ENCODE results near the gene SOBP. TPM values are rescaled to one million over a fixed set of nuclear protein-coding genes. Genes with fewer than 3 reads are reported as not detected.

Gene SOBP
- total and polyA plus RNA-seq, 2 donors (not counting 3 experiments of a cell fraction or from before 2014, with no cell fraction given), result 0.35 to 6.6 TPM

- ChIA-PET CTCF (interaction anchor here (0.6 to 2.2 kb wide), 12 partner anchors 14 to 590 kb away, joined by 3 to 10 read pairs (median 4); no protein-coding TSS in a partner anchor), POLR2A (no interaction called here)
- TF ChIP-seq POLR2A (IDR thresholded peaks at IDR 0.05; ENCODE audit: low read depth, low read length), result no peak
- no peak for TF ChIP-seq EZH2 (IDR thresholded peaks at IDR 0.05; ENCODE audit: borderline replicate concordance, low read depth, low read length, severe bottlenecking)
- TF ChIP-seq, protein P1, sequence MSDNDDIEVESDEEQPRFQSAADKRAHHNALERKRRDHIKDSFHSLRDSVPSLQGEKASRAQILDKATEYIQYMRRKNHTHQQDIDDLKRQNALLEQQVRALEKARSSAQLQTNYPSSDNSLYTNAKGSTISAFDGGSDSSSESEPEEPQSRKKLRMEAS (IDR thresholded peaks at IDR 0.05; ENCODE audit: insufficient read depth, insufficient read length), result no peak
- no peak for TF ChIP-seq FOS (IDR thresholded peaks at IDR 0.05; ENCODE audit: borderline replicate concordance, insufficient read depth, low read length)
- TF ChIP-seq POLR2AphosphoS5 (IDR thresholded peaks at IDR 0.05; ENCODE audit: insufficient read depth, low read depth, low read length), result no peak
- TF ChIP-seq GATA2 (IDR thresholded peaks at IDR 0.05; ENCODE audit: insufficient read depth, insufficient read length, low read depth, low read length), result no peak
- TF ChIP-seq MYC (IDR thresholded peaks at IDR 0.05; ENCODE audit: low read depth, low read length), result no peak
- TF ChIP-seq, protein P2, sequence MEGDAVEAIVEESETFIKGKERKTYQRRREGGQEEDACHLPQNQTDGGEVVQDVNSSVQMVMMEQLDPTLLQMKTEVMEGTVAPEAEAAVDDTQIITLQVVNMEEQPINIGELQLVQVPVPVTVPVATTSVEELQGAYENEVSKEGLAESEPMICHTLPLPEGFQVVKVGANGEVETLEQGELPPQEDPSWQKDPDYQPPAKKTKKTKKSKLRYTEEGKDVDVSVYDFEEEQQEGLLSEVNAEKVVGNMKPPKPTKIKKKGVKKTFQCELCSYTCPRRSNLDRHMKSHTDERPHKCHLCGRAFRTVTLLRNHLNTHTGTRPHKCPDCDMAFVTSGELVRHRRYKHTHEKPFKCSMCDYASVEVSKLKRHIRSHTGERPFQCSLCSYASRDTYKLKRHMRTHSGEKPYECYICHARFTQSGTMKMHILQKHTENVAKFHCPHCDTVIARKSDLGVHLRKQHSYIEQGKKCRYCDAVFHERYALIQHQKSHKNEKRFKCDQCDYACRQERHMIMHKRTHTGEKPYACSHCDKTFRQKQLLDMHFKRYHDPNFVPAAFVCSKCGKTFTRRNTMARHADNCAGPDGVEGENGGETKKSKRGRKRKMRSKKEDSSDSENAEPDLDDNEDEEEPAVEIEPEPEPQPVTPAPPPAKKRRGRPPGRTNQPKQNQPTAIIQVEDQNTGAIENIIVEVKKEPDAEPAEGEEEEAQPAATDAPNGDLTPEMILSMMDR (IDR thresholded peaks at IDR 0.05; ENCODE audit: extremely low read depth in 1 of 2, insufficient read depth in 1 of 2, low read depth in 1 of 2, low read length in 2 of 2), result no peak
- TF ChIP-seq JUN (IDR thresholded peaks at IDR 0.05; ENCODE audit: borderline replicate concordance, insufficient read depth, insufficient read length, low read depth), result no peak
- H3K27ac ChIP-seq (ENCODE audit: insufficient read depth, low read depth, low read length), result no peak overlapping the region
- H3K9me3 ChIP-seq (replicated peaks; ENCODE audit: control insufficient read depth, insufficient read depth, low read length), result no peaks in the 10 kb centered on the region
- no peaks in the 10 kb centered on the region for H3K9me1 ChIP-seq (replicated peaks; ENCODE audit: control insufficient read depth, extremely low read depth, insufficient read depth, low read length)
- no peaks in the 10 kb centered on the region for H3K4me1 ChIP-seq (ENCODE audit: control insufficient read depth, extremely low read depth, insufficient read depth, low read length)
- H2AFZ ChIP-seq (ENCODE audit: low read depth, low read length), result no peak overlapping the region
- no peaks in the 10 kb centered on the region for H4K20me1 ChIP-seq (replicated peaks; ENCODE audit: control insufficient read depth, extremely low read depth, insufficient read depth, low read length)
- H3K79me2 ChIP-seq (ENCODE audit: control insufficient read depth, insufficient read depth, low read length), result no peaks in the 10 kb centered on the region
- no peak overlapping the region for H3K4me3 ChIP-seq (replicated peaks in 1 of 3; ENCODE audit: insufficient read depth in 1 of 3, low read depth in 1 of 3, low read length in 3 of 3)
- no peak overlapping the region for H3K4me2 ChIP-seq (ENCODE audit: insufficient read depth, low read length)
- no peak overlapping the region for H3K9ac ChIP-seq (replicated peaks; ENCODE audit: extremely low read depth, insufficient read depth, low read length)
- peaks cover 10% of the 10 kb centered on the region in 2 experiments for H3K27me3 ChIP-seq (ENCODE audit: control insufficient read depth in 2 of 2, insufficient read depth in 2 of 2, low read length in 2 of 2)
- no peak for FAIRE-seq
- dilution Hi-C loops (cut with MboI; ENCODE audit: extremely low pct_ligation_motif_present, low sequenced_read_pairs), result no loop called here
- intact Hi-C loops (cut with micrococcal nuclease), result loop anchor here (1.0 to 10.0 kb wide), 5 partner anchors 28 to 1369 kb away; no protein-coding TSS in a partner anchor
- no peaks in the 10 kb centered on the region for H3K36me3 ChIP-seq (ENCODE audit: control insufficient read depth in 2 of 2, extremely low read depth in 1 of 2, insufficient read depth in 2 of 2, low read length in 2 of 2)
- no TSS peak for BruUV-seq (replicated peaks)
- DNase-seq (ENCODE audit: low read depth, low spot score), result no peak
Measured at GRCh38 chr6:107703606-107704005, 213.7 kb downstream of the SOBP start.
